ENCODE measurements around the gene SETBP1. TPM values are rescaled to one million over a fixed set of nuclear protein-coding genes. Genes with fewer than 3 reads are reported as not detected.

The SETBP1 gene
- total RNA-seq, 2 donors from 2014 or later, result 17.3 to 20.1 TPM

DNA sequence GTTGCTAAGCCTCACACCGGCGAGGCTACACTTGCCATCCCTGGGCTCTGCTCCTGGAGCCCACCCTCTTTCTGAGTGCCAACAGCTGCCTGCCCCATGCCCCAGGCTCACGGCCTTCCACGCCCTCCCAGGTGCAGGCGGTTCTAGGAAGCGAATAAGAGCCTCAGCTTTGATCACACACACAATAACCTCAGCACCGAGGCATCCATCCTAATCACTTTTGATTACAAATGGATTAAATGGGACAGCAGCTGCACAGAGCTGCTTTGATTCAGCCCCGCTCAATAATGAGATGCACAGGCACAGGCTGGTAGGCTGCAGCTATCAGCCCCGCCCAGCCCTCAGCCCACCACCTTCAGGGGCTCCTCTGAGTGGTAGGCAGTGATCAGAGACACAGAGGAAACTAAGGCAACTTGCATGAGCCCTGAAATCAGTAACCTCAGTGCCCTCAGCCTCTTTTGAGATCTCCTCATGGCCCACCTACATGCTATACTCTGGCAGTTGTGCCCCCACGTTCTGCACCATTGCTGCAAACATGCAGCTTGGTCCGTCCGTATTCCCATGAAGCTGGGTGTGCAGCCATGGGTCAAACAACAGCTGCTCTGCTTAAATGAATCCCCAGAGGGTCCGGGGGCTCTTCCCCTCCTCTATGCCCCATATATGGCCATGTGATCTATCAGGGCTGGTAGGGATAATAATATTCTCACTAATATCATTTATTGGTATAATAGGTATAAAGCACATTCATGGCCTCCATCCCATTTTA lies 171.4 kb downstream of the SETBP1 start:
- TF ChIP-seq, protein P1, sequence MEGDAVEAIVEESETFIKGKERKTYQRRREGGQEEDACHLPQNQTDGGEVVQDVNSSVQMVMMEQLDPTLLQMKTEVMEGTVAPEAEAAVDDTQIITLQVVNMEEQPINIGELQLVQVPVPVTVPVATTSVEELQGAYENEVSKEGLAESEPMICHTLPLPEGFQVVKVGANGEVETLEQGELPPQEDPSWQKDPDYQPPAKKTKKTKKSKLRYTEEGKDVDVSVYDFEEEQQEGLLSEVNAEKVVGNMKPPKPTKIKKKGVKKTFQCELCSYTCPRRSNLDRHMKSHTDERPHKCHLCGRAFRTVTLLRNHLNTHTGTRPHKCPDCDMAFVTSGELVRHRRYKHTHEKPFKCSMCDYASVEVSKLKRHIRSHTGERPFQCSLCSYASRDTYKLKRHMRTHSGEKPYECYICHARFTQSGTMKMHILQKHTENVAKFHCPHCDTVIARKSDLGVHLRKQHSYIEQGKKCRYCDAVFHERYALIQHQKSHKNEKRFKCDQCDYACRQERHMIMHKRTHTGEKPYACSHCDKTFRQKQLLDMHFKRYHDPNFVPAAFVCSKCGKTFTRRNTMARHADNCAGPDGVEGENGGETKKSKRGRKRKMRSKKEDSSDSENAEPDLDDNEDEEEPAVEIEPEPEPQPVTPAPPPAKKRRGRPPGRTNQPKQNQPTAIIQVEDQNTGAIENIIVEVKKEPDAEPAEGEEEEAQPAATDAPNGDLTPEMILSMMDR (conservative IDR thresholded peaks at IDR 0.05), result no peak
- Histone ChIP-seq H3K9ac (ENCODE audit: extremely low read depth, low read length, poor library complexity, severe bottlenecking) (no peak overlapping the region), H3K36me3 (ENCODE audit: control insufficient read depth, insufficient read depth, low read length) (no peaks in the 10 kb centered on the region), H3K27me3 (ENCODE audit: control insufficient read depth, insufficient read depth, low read length, poor library complexity, severe bottlenecking) (no peaks in the 10 kb centered on the region), H3K4me1 (ENCODE audit: control insufficient read depth, insufficient read depth, low read length) (no peaks in the 10 kb centered on the region), H3K9me3 (ENCODE audit: control insufficient read depth, low read length) (no peaks in the 10 kb centered on the region), H3K27ac (ENCODE audit: low read depth, low read length) (peak overlapping the region; percentile 77), H3K4me3 (ENCODE audit: low read length) (no peak overlapping the region)
- no peak overlapping the region for H3K27ac Mint-ChIP-seq
- peaks cover 11% of the 10 kb centered on the region for H3K4me1 Mint-ChIP-seq
- H3K9me3 Mint-ChIP-seq, result no peaks in the 10 kb centered on the region
- H3K4me3 Mint-ChIP-seq, result no peak overlapping the region
- no peaks in the 10 kb centered on the region for H3K36me3 Mint-ChIP-seq (ENCODE audit: low read depth)
- WGBS, 2 experiments (ENCODE audit: insufficient coverage in 1 of 2, insufficient read length in 1 of 2), result 91 to 94% methylated on average over 8 to 13 of the region's 13 CpGs
- no peak for DNase-seq
- H3K27me3 Mint-ChIP-seq (ENCODE audit: insufficient read depth), result no peaks in the 10 kb centered on the region

DNA sequence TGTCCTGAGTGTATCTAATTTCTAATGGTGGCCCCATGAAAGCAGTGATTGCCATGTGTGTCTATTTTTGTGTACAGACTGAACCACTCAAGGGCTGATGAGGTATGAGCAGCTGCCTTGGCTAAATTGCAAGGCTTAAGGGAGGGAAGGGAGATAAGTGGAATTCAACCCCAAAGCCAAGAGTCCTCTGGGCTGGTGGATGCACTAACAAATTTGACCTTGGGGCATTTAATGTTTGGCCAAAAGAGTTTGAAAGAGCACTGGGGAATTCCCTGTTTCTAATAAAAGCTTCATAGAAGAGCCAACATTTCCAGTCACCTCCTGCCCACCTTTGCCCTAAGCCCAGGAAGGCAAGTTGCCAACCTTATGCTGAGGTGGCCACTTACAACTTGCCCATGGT lies 172.1 kb downstream of the SETBP1 start:
- Histone ChIP-seq H3K4me1 (ENCODE audit: control insufficient read depth, insufficient read depth, low read length) (no peaks in the 10 kb centered on the region), H3K27ac (ENCODE audit: low read depth, low read length) (no peak overlapping the region), H3K9me3 (ENCODE audit: control insufficient read depth, low read length) (no peaks in the 10 kb centered on the region), H3K9ac (ENCODE audit: extremely low read depth, low read length, poor library complexity, severe bottlenecking) (no peak overlapping the region), H3K27me3 (ENCODE audit: control insufficient read depth, insufficient read depth, low read length, poor library complexity, severe bottlenecking) (no peaks in the 10 kb centered on the region), H3K4me3 (ENCODE audit: low read length) (no peak overlapping the region), H3K36me3 (ENCODE audit: control insufficient read depth, insufficient read depth, low read length) (no peaks in the 10 kb centered on the region)
- Mint-ChIP-seq H3K27ac (no peak overlapping the region), H3K4me3 (no peak overlapping the region), H3K9me3 (no peaks in the 10 kb centered on the region), H3K27me3 (ENCODE audit: insufficient read depth) (no peaks in the 10 kb centered on the region), H3K4me1 (peaks cover 9% of the 10 kb centered on the region), H3K36me3 (ENCODE audit: low read depth) (no peaks in the 10 kb centered on the region)
- TF ChIP-seq, protein P1 (conservative IDR thresholded peaks at IDR 0.05), result no peak
- DNase-seq, result no peak

DNA sequence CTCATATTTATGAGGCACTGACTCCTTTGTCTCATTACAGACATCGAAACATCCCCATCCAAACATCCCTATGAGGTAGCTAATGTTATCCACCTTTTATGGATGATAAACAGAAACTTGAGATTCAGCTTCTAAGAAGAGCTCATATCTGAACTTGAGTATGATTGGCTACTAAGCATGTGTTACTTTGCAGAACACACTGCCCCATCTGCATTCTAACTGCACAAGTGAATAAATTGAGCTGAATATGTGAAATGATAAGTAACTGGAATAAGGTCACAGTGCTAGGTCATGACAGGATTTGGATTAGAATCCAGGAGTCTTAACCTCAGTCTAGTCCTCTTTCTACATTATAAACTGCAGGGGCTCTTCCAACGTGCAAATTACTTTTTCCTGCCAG lies 172.7 kb downstream of the SETBP1 start:
- Mint-ChIP-seq H3K27ac (no peak overlapping the region), H3K4me3 (no peak overlapping the region), H3K27me3 (ENCODE audit: insufficient read depth) (no peaks in the 10 kb centered on the region), H3K36me3 (ENCODE audit: low read depth) (no peaks in the 10 kb centered on the region), H3K4me1 (peaks cover 4% of the 10 kb centered on the region), H3K9me3 (no peaks in the 10 kb centered on the region)
- H3K4me1 ChIP-seq (ENCODE audit: control insufficient read depth, insufficient read depth, low read length), result no peaks in the 10 kb centered on the region
- H3K27me3 ChIP-seq (ENCODE audit: control insufficient read depth, insufficient read depth, low read length, poor library complexity, severe bottlenecking), result no peaks in the 10 kb centered on the region
- H3K4me3 ChIP-seq (ENCODE audit: low read length), result no peak overlapping the region
- DNase-seq, result no peak
- no peak overlapping the region for H3K9ac ChIP-seq (ENCODE audit: extremely low read depth, low read length, poor library complexity, severe bottlenecking)
- 91 to 93% methylated on average over 1 to 2 of the region's 2 CpGs for WGBS, 2 experiments (ENCODE audit: insufficient coverage in 1 of 2, insufficient read length in 1 of 2)
- TF ChIP-seq, protein P1 (conservative IDR thresholded peaks at IDR 0.05), result no peak
- H3K27ac ChIP-seq (ENCODE audit: low read depth, low read length), result no peak overlapping the region
- no peaks in the 10 kb centered on the region for H3K36me3 ChIP-seq (ENCODE audit: control insufficient read depth, insufficient read depth, low read length)
- H3K9me3 ChIP-seq (ENCODE audit: control insufficient read depth, low read length), result no peaks in the 10 kb centered on the region

Measured in endodermal cell (in vitro differentiated cells).